ENCODE measurements around the gene COL18A1. TPM values are rescaled to one million over a fixed set of nuclear protein-coding genes. Genes with fewer than 3 reads are reported as not detected.

The COL18A1 gene
- total and polyA plus RNA-seq, 3 donors from 2014 or later: 53.2 to 165 (median 111) TPM

DNA sequence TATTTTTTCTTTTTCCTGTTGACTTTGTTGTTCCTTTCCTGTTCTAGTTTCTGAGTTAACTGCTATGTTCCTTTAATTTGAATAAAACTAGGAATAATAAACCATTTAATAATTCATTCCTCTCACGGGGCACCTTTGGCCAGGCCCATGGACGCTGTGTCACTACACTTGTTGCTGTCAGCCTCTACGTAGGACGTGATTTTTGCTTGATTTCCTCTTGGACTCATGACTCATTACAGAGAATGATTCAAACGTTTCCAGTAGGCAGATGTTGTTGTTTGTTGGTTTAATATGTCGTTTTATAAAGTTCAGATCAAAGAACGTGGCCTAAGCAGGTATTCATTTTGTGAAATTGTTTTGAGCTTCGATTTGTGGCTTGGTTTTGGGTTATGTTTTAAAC lies 146.4 kb downstream of the COL18A1 start:
- Histone ChIP-seq H3K27ac (no peak overlapping the region), H3K4me3 (no peak overlapping the region), H3K9me3 (no peaks in the 10 kb centered on the region), H3K27me3 (no peaks in the 10 kb centered on the region), H3K4me1 (peaks cover 5% of the 10 kb centered on the region), H3K36me3 (ENCODE audit: low read depth, missing control alignments) (no peaks in the 10 kb centered on the region)
- TF ChIP-seq, protein P1, sequence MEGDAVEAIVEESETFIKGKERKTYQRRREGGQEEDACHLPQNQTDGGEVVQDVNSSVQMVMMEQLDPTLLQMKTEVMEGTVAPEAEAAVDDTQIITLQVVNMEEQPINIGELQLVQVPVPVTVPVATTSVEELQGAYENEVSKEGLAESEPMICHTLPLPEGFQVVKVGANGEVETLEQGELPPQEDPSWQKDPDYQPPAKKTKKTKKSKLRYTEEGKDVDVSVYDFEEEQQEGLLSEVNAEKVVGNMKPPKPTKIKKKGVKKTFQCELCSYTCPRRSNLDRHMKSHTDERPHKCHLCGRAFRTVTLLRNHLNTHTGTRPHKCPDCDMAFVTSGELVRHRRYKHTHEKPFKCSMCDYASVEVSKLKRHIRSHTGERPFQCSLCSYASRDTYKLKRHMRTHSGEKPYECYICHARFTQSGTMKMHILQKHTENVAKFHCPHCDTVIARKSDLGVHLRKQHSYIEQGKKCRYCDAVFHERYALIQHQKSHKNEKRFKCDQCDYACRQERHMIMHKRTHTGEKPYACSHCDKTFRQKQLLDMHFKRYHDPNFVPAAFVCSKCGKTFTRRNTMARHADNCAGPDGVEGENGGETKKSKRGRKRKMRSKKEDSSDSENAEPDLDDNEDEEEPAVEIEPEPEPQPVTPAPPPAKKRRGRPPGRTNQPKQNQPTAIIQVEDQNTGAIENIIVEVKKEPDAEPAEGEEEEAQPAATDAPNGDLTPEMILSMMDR (IDR thresholded peaks at IDR 0.05): no peak
- TF ChIP-seq POLR2A (IDR thresholded peaks at IDR 0.05): no peak
- 77 to 78% methylated on average over 8 of the region's 8 CpGs for WGBS, 2 donors
- DNase-seq: no peak
- intact Hi-C loops (cut with DNase I; ENCODE audit: low total_unique reads): loop anchor here (10.0 kb wide), 1 partner anchor 263 kb away; no protein-coding TSS in a partner anchor

DNA sequence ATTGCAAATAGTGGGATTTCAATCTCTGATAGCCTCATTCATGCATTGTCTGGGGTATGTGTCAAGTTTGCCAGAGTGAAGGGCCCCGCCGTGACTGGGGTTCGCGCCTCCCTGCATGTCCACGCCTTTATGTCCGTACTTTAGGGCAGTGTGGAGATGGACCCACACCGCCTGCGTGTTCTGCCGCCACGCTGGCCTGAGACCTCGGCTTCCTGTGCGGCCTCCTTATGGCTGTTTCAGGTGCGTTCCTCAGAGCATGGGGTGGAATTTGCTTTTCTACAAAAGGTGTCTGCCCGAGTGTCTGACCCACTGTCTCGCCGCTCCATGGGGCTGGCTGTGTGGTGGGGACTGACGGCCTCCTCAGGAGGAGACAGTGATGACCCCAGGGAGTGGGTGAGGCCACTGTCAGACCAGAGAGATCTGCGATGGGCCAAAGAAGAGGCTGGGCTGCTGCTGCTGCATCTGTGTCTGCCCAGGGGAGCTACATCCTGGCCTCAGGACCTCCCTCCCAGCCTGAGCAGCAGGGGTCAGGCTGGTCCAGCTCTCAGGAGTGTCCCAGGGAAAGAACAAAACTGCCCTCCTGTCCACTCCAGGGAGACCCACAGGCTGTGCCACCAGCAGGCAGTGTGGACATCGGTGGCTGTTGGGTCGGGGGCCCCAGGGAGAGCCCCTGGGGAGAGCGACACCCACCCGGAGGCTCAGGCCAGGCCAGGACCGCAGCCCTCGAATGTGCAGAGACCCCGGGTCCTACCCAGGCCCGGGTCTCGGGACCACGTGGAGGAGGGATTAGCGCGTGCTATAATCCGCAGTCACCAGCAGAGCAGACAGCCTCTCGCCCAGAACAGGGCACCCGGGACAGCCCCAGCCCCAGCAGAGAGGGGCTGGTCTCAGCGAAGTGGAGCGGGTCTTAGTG lies 147.1 kb downstream of the COL18A1 start:
- Histone ChIP-seq H3K9me3 (no peaks in the 10 kb centered on the region), H3K4me1 (peaks cover 5% of the 10 kb centered on the region), H3K27me3 (no peaks in the 10 kb centered on the region), H3K4me3 (no peak overlapping the region), H3K27ac (no peak overlapping the region), H3K36me3 (ENCODE audit: low read depth, missing control alignments) (no peaks in the 10 kb centered on the region)
- intact Hi-C loops (cut with DNase I; ENCODE audit: low total_unique reads): loop anchor here (10.0 kb wide), 1 partner anchor 263 kb away; no protein-coding TSS in a partner anchor
- DNase-seq: no peak
- 91 to 93% methylated on average over 17 to 25 of the region's 35 CpGs for WGBS, 2 donors
- TF ChIP-seq, protein P1 (IDR thresholded peaks at IDR 0.05): no peak
- TF ChIP-seq POLR2A (IDR thresholded peaks at IDR 0.05): no peak

- Histone ChIP-seq H3K4me3 (no peak overlapping the region), H3K36me3 (ENCODE audit: low read depth, missing control alignments) (no peaks in the 10 kb centered on the region), H3K4me1 (peaks cover 5% of the 10 kb centered on the region), H3K9me3 (no peaks in the 10 kb centered on the region), H3K27me3 (no peaks in the 10 kb centered on the region), H3K27ac (no peak overlapping the region)
- 75 to 88% methylated on average over 1 to 29 of the region's 29 CpGs for WGBS, 2 donors
- DNase-seq: no peak
- no peak for TF ChIP-seq POLR2A (IDR thresholded peaks at IDR 0.05)
- TF ChIP-seq, protein P1 (IDR thresholded peaks at IDR 0.05): no peak
- intact Hi-C loops (cut with DNase I; ENCODE audit: low total_unique reads): loop anchor here (10.0 kb wide), 1 partner anchor 262 kb away; no protein-coding TSS in a partner anchor
Observed at GRCh38 chr21:45552696-45553391, 147.9 kb downstream of the COL18A1 start.

GRCh38 chr21:45554477-45555175 lies 149.7 kb downstream of the COL18A1 start:
- Histone ChIP-seq H3K9me3 (no peaks in the 10 kb centered on the region), H3K4me1 (peaks cover 5% of the 10 kb centered on the region), H3K4me3 (peak overlapping the region; percentile 46 to 63), H3K27ac (peak overlapping the region; percentile 65 to 87), H3K27me3 (no peaks in the 10 kb centered on the region), H3K36me3 (ENCODE audit: low read depth, missing control alignments) (no peaks in the 10 kb centered on the region)
- intact Hi-C loops (cut with DNase I; ENCODE audit: low total_unique reads): loop anchor here (5.0 to 10.0 kb wide), 2 partner anchors 38 to 260 kb away; no protein-coding TSS in a partner anchor
- peak; percentile 87 for DNase-seq
- no peak for TF ChIP-seq POLR2A (IDR thresholded peaks at IDR 0.05)
- TF ChIP-seq, protein P1 (IDR thresholded peaks at IDR 0.05): peak; percentile 81 to 98 (median 91)
- 1% methylated on average over 25 to 26 of the region's 53 CpGs for WGBS, 2 donors
